T-helper 17 cell (primary cell): ENCODE results near the gene KCNIP4. TPM values are rescaled to one million over a fixed set of nuclear protein-coding genes. Genes with fewer than 3 reads are reported as not detected.

ENCODE experiments used
- ATAC-seq: fragments of 150-1000 bp; cut with Tn5 transposase; 2 replicates; pipeline ENCODE4 v1.10.0; 2021; ENCODE audit warnings: mild to moderate bottlenecking, moderate library complexity
- DNase-seq, 3 donors: peaks; one replicate each; pipeline versions ENCODE4 v3.0.0 to v3.0.0-alpha.2; 2020 to 2021
- H3K9me3 ChIP-seq: one replicate; pipeline ENCODE4 v1.7.0; 2013; ENCODE audit warnings: low read length, mild to moderate bottlenecking; ENCODE audit not compliant: control insufficient read depth, poor library complexity, severe bottlenecking
- H3K27ac Mint-ChIP-seq: one replicate; pipeline ENCODE4 v1.8.0; 2022; ENCODE audit warnings: mild to moderate bottlenecking, moderate library complexity, mixed read lengths
- H3K27me3 Mint-ChIP-seq: one replicate; pipeline ENCODE4 v1.8.0; 2022; ENCODE audit warnings: mixed read lengths
- H3K36me3 Mint-ChIP-seq: one replicate; pipeline ENCODE4 v1.8.0; 2022; ENCODE audit warnings: low read depth, mixed read lengths
- H3K4me1 Mint-ChIP-seq: one replicate; pipeline ENCODE4 v1.8.0; 2022; ENCODE audit warnings: mild to moderate bottlenecking, mixed read lengths
- H3K4me3 Mint-ChIP-seq: one replicate; pipeline ENCODE4 v1.8.0; 2022; ENCODE audit warnings: mild to moderate bottlenecking, moderate library complexity, mixed read lengths
- total RNA-seq, 4 donors: library from RNA in 2 of 4; stranded (reverse) in 2 of 4; gene quantifications; one replicate each; pipeline ENCODE4 v1.2.3 and lab custom pipeline; 2022 to 2026

Gene KCNIP4
- total RNA-seq, 2 donors from 2014 or later = not detected

DNA sequence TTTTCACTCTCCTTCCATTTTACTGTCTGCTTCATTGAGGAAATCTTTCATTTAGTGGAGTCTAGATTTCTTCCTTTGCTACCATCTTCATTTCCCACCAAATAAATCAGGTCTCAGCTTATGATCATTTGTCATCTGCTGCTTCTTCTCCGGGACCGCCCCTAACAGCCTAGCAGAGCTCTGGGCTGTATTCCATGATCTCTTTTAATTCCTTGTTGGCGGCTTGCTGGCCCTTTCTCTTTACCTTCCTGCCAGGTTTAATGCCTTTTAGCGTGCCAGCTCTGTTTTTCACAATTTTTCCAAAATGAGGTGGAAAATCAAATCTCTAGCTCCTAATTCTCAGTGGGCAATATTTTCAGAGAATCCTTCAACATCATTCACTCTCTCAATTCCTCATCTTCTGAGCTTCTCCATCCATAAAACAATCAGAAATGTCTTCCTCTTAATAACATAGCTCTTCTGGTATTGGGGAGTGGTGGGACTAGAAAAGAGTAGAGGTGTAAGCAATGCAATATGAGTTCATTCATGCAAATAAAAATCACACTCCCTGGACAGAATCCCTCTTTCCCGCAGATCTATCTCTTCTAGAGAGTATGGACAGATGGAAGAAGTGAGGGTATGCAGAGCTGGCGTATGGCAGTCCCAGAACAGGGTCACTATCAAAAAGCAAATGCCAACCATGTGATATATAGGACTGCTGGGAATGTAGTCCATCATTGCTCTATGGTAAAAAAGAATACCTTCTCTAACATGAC, 491.3 kb downstream of the KCNIP4 start:
- ATAC-seq = no peak
- Mint-ChIP-seq H3K27me3 (no peaks in the 10 kb centered on the region), H3K36me3 (no peaks in the 10 kb centered on the region), H3K4me1 (no peaks in the 10 kb centered on the region), H3K27ac (no peak overlapping the region), H3K4me3 (no peak overlapping the region)
- DNase-seq = no peak
- no peaks in the 10 kb centered on the region for H3K9me3 ChIP-seq

DNA sequence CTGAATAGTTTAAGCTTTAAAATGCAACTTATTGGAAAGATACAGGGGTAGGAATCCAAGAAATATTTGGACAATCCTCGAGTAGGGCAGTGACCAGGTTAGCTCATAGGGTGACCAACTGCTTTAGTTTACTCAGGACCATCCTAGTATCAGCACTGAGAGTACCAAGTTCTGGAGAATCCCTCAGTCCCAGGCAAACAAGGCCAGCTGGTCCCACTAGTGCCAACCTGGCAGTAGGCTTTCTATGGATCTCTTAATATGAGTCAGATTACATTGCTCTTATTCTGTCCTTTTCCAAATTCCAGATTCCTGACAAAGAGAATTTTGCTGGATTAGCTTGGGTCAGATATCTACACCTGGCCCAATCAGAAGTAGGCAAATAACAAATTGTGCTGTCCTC, 493.7 kb downstream of the KCNIP4 start:
- no peak overlapping the region for H3K27ac Mint-ChIP-seq
- H3K9me3 ChIP-seq = no peaks in the 10 kb centered on the region
- DNase-seq = no peak
- peaks cover 10% of the 10 kb centered on the region for H3K27me3 Mint-ChIP-seq
- no peak for ATAC-seq
- no peak overlapping the region for H3K4me3 Mint-ChIP-seq
- H3K4me1 Mint-ChIP-seq = no peaks in the 10 kb centered on the region
- H3K36me3 Mint-ChIP-seq = no peaks in the 10 kb centered on the region

DNA sequence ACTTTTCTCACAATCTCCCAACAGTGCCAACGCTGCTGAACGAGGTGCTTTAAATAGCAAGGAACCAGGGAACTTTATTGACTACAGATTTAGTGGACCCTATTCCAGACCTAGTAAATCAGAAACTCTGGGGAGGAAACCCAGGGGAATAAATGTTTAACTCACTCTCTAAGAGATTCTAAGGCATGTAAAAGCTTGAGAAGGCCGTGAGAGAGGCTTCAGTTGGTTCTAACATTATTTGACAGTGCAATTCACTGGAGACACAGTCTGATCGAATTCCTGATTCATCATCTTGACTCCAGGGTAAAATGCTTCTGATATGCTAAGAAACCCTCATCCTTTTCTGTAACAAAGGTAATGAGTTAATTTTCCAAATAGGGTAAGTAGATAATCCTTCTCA, 494.4 kb downstream of the KCNIP4 start:
- H3K36me3 Mint-ChIP-seq = no peaks in the 10 kb centered on the region
- DNase-seq (no peak), ATAC-seq (no peak)
- H3K27ac Mint-ChIP-seq = no peak overlapping the region
- H3K27me3 Mint-ChIP-seq = peaks cover 10% of the 10 kb centered on the region
- H3K4me1 Mint-ChIP-seq = no peaks in the 10 kb centered on the region
- H3K9me3 ChIP-seq = no peaks in the 10 kb centered on the region
- no peak overlapping the region for H3K4me3 Mint-ChIP-seq

DNA sequence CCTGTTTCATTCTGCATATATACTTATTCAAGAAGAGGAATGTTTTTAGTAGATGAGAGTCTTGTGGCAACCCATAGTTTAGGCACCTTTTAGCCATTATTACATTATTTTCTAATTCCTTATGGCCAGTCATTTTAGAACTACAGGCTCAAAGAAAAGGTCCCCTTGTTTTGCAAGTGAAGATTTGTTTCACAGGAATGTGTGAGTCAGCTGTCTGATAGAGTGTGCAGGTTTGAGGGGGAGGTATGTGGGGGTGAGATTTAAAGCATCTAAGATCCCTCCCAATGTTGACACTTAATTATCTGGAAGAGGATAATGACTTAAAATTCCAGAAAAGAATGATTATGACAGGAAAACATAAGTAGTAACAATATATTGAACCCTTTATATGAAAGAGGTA, 495.6 kb downstream of the KCNIP4 start:
- no peaks in the 10 kb centered on the region for H3K9me3 ChIP-seq
- H3K27ac Mint-ChIP-seq = no peak overlapping the region
- no peak for DNase-seq
- H3K4me3 Mint-ChIP-seq = no peak overlapping the region
- peaks cover 10% of the 10 kb centered on the region for H3K27me3 Mint-ChIP-seq
- no peaks in the 10 kb centered on the region for H3K4me1 Mint-ChIP-seq
- H3K36me3 Mint-ChIP-seq = no peaks in the 10 kb centered on the region
- ATAC-seq = no peak

DNA sequence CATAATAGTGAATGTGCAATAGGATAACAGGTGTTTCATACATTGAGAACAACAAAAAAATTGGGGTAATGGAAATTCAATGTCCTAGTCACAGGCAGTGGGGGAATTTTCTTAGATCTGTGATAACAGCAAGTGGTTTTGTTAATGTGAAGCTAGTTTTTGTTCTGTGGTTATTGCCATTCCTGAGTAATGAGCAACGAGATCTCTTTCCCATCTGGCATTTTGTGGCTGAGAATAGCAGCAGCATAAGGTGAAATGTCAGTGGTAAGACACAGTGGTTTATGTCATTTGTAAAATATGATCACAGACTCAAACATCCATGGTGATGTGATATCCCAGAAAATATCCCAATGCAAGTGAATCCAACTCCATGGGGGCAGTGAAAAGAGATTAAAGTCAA, 497.5 kb downstream of the KCNIP4 start:
- ATAC-seq (no peak), DNase-seq (no peak)
- no peaks in the 10 kb centered on the region for H3K4me1 Mint-ChIP-seq
- no peaks in the 10 kb centered on the region for H3K36me3 Mint-ChIP-seq
- H3K27me3 Mint-ChIP-seq = peaks cover 10% of the 10 kb centered on the region
- no peak overlapping the region for H3K27ac Mint-ChIP-seq
- no peak overlapping the region for H3K4me3 Mint-ChIP-seq
- H3K9me3 ChIP-seq = no peaks in the 10 kb centered on the region

DNA sequence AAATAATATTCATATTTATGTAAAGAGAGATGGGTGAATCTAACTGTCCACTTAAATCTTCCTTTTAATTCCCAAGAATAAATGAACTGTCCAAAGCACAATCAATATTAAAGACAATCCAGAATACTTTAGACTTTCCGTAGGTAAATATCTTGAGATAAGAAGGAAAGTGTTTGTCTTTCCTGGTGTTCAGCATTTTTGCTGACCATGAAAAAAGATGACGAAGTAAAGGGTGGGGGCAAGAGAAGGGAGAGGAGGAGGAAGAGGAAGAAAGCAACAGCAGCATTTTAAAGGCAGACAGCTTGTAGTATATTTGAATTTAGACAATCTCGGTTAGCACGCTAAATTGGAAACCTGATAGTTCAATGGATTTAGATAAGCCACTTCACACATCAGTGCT, 498.2 kb downstream of the KCNIP4 start:
- DNase-seq = no peak
- no peaks in the 10 kb centered on the region for H3K36me3 Mint-ChIP-seq
- peaks cover 10% of the 10 kb centered on the region for H3K27me3 Mint-ChIP-seq
- no peak overlapping the region for H3K4me3 Mint-ChIP-seq
- no peaks in the 10 kb centered on the region for H3K9me3 ChIP-seq
- no peaks in the 10 kb centered on the region for H3K4me1 Mint-ChIP-seq
- H3K27ac Mint-ChIP-seq = no peak overlapping the region
- no peak for ATAC-seq

DNA sequence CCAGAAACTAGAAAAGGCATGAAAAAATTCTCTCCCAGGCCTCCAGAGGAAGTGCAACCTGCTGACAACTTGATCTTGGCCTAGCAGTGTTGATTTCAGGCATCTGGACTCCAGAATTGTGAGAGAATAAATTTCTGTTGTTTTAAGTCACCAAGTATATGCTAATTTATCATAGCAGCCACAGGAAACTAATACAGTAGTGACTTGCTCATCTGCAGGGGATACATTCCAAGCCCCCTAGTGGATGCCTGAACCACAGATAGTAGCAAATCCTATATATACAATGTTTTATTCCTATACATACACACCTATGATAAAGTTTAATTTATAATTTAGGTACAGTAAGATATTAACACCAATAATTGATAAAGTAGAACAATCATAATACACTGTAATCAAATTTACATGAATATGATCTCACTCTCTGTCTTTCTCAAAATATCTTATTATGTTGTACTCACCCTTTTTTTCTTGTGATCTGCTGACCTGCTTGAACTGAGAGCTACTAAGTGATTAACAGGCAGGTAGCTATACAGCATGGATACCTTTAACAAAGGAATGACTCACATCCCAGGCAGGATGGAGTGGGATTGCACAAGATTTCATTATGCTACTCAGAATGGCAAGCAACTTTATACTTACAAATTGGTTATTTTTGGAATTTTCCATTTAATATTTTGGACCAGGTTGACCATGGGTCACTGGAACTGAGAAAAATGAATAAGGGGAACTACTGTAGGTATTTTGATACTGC, 501.1 kb downstream of the KCNIP4 start:
- no peak overlapping the region for H3K4me3 Mint-ChIP-seq
- no peak for ATAC-seq
- H3K9me3 ChIP-seq = no peaks in the 10 kb centered on the region
- DNase-seq = no peak
- H3K27ac Mint-ChIP-seq = no peak overlapping the region
- H3K27me3 Mint-ChIP-seq = peaks cover 10% of the 10 kb centered on the region
- H3K4me1 Mint-ChIP-seq = no peaks in the 10 kb centered on the region
- H3K36me3 Mint-ChIP-seq = no peaks in the 10 kb centered on the region

DNA sequence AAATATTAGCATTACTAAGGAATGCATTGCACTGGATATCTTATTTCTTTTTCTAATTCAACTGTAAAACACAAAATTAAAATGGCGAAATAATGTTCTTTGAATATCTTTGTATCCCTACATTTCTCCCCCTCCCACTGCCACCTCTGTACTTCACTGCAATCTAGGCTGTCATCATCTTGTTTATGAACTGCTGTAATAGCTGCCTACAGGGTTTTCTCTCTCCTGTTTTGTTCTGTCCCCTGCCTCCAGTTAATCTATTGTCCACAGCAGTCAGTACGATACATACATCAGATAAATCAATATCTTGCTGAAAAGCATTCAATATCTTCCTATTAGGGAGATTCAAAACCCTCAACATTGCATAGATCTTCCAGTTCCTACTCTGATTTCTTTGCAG, 528.4 kb downstream of the KCNIP4 start:
- no peaks in the 10 kb centered on the region for H3K9me3 ChIP-seq
- no peak for DNase-seq
- no peaks in the 10 kb centered on the region for H3K27me3 Mint-ChIP-seq
- no peak overlapping the region for H3K27ac Mint-ChIP-seq
- H3K36me3 Mint-ChIP-seq = no peaks in the 10 kb centered on the region
- no peaks in the 10 kb centered on the region for H3K4me1 Mint-ChIP-seq
- no peak overlapping the region for H3K4me3 Mint-ChIP-seq
- no peak for ATAC-seq

DNA sequence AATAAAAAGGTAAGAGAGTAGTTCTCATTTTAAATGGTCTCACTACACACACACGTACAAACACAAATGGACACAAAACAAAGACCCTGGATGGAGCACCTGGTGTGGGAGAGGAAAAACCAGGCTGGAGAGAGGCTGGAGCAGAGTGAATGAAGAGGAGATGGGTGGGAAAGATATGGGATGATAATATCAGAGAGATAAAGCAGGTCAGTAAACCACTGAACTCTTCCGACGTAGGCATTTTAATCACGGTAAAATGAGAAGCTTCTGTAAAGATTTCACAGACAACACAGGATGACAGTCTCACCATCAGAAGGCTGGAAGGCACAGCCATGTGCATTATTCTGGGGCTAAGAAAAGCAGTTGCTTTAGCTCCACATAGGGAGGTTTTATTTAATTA, 532.8 kb downstream of the KCNIP4 start:
- no peaks in the 10 kb centered on the region for H3K4me1 Mint-ChIP-seq
- H3K9me3 ChIP-seq = no peaks in the 10 kb centered on the region
- DNase-seq (no peak), ATAC-seq (no peak)
- no peak overlapping the region for H3K4me3 Mint-ChIP-seq
- H3K27ac Mint-ChIP-seq = no peak overlapping the region
- H3K27me3 Mint-ChIP-seq = no peaks in the 10 kb centered on the region
- no peaks in the 10 kb centered on the region for H3K36me3 Mint-ChIP-seq

DNA sequence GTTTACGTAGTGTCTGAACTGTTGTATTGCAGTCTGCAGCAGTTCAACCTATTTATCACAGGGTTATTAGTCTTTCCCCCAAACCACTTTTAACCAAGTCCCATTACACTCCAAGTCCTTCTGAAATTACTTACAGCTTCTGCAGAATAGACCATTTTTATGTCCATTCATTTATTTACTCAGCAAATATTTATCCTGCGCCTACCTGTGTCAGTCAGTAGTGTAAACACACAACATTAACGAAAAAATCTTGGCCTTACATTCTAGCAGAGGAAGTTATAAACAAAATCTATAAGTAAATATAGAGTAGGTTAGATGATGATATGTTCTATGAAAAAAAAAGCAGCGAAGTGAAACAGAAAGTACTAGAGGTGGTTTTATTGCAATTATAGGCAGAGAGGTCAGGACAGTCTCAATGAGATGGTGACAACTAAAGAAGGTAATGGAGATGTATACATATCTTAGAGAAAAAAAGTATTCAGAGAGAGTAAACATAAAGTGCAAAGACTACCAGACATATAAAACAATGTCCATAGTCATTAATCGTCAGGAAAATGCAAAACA, 534.7 kb downstream of the KCNIP4 start:
- H3K4me3 Mint-ChIP-seq = no peak overlapping the region
- H3K9me3 ChIP-seq = no peaks in the 10 kb centered on the region
- no peaks in the 10 kb centered on the region for H3K4me1 Mint-ChIP-seq
- ATAC-seq (no peak), DNase-seq (no peak)
- no peaks in the 10 kb centered on the region for H3K27me3 Mint-ChIP-seq
- H3K36me3 Mint-ChIP-seq = no peaks in the 10 kb centered on the region
- no peak overlapping the region for H3K27ac Mint-ChIP-seq

DNA sequence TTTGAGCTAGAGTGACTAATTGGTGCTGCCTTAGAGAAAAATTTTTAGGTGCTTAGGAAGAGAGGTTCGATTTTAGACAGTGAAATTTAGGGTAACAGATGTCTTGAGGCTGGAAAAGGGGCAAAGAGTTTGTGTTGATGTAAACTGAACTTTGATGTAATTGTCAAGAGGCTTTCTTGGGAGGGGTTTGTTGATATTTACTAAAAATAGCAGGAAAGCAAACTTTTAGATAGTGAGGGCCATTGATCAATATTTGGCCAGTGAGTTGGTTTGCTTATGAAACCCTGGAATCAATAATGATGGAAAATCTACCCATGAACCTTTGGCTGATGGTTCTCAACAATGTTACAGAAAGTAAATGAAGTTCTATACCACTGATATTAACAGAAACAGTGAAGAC, 537.5 kb downstream of the KCNIP4 start:
- H3K27me3 Mint-ChIP-seq = no peaks in the 10 kb centered on the region
- H3K9me3 ChIP-seq = no peaks in the 10 kb centered on the region
- H3K4me3 Mint-ChIP-seq = no peak overlapping the region
- no peaks in the 10 kb centered on the region for H3K36me3 Mint-ChIP-seq
- no peak for DNase-seq
- H3K4me1 Mint-ChIP-seq = no peaks in the 10 kb centered on the region
- no peak for ATAC-seq
- H3K27ac Mint-ChIP-seq = no peak overlapping the region

DNA sequence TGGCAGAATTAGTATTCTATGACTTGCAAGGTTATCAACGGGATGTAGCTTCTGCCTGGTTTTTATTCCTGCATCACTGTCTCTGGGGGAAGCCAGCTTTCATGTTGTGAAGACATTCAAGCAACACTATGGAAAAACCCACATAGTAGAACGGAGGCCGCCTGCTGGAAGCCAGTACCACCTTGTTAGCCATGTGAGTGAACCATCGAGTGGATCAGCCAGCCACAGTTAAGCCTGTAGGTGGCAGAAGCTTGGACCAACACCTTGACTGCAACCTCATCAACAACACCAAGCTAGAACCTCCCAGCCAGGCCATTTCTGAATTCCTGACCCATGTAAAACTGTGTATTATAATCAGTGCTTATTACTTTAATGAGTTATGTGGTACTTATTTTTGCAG, 538.2 kb downstream of the KCNIP4 start:
- DNase-seq (no peak), ATAC-seq (no peak)
- Mint-ChIP-seq H3K36me3 (no peaks in the 10 kb centered on the region), H3K4me1 (no peaks in the 10 kb centered on the region), H3K4me3 (no peak overlapping the region), H3K27me3 (no peaks in the 10 kb centered on the region), H3K27ac (no peak overlapping the region)
- no peaks in the 10 kb centered on the region for H3K9me3 ChIP-seq

DNA sequence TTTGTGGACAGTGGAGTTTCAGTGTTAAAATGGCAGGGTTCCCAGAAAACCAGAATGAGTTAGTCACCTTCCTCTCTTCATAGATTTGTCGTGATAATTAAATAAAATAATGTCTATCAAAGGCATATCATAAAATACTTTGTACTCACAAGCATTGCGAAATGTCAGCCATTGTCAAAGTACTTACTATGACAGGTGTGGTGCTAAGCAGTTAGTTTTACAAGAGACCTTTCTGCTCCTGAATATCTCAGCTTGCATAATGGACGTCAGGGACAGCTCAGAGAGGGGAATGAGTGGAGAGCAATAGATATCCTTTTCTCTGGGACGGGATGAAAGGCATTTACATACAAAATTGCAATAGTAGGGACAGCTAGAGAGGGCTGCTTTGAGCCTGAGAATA, 560.9 kb downstream of the KCNIP4 start:
- no peaks in the 10 kb centered on the region for H3K27me3 Mint-ChIP-seq
- no peaks in the 10 kb centered on the region for H3K9me3 ChIP-seq
- no peak overlapping the region for H3K27ac Mint-ChIP-seq
- ATAC-seq (no peak), DNase-seq (no peak)
- H3K4me1 Mint-ChIP-seq = no peaks in the 10 kb centered on the region
- H3K4me3 Mint-ChIP-seq = no peak overlapping the region
- H3K36me3 Mint-ChIP-seq = no peaks in the 10 kb centered on the region
